Measurements from ENCODE around the gene MICU2. TPM values are rescaled to one million over a fixed set of nuclear protein-coding genes. Genes with fewer than 3 reads are reported as not detected.

Gene MICU2
- total and polyA plus RNA-seq, 10 of the 15 experiments (the other 5 are each of a cell fraction or from before 2014, with no cell fraction given): 17.7 to 56.6 (median 43.8) TPM

DNA sequence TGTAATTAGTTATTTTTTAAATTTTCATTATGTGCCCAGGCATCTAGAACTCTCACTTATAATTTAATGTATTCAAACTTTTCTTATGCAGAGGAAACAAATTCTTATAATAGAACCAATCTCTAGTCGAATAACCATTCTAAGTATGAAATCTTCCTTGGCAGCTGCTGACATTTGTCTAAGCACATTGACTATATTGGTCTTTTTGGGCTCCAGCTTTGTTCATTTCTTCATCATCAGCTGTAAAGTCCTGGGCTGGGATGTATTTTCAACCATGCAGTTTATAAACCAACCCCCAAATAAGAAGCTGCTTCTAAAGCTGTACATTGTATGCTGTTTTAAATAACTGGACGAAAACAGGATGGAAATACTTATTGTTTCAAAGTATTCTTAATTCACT is 2.3 kb upstream of the MICU2 start:
- FAIRE-seq (no peak), DNase-seq (ENCODE audit: low read depth, low spot score) (no peak), ATAC-seq (no peak)
- Histone ChIP-seq H3K4me3 (no peak overlapping the region), H3K79me2 (ENCODE audit: control insufficient read depth, insufficient read depth, low read length) (peaks cover 4% of the 10 kb centered on the region), H3K4me1 (ENCODE audit: control insufficient read depth, insufficient read depth, low read length) (no peaks in the 10 kb centered on the region), H2AFZ (ENCODE audit: control insufficient read depth, low read depth, low read length) (no peak overlapping the region), H3K4me2 (ENCODE audit: control insufficient read depth, insufficient read depth) (no peak overlapping the region), H3K27ac (ENCODE audit: control insufficient read depth, insufficient read depth) (no peak overlapping the region), H3K36me3 (ENCODE audit: control insufficient read depth in 2 of 2, insufficient read depth in 2 of 2, low read length in 1 of 2) (0 out of 4 replicates have a peak, but pooled peaks cover 0 to 1% of the 10 kb centered on the region in 2 experiments), H3K9ac (ENCODE audit: control insufficient read depth, insufficient read depth, low read length) (no peak overlapping the region), H3K9me3 (replicated peaks; ENCODE audit: control insufficient read depth, insufficient read depth, low read length) (no peaks in the 10 kb centered on the region; the same call in 2 of the 3 replicates), H4K20me1 (ENCODE audit: control insufficient read depth, insufficient read depth) (no peaks in the 10 kb centered on the region), H3K27me3 (replicated peaks in 1 of 2; ENCODE audit: control insufficient read depth in 2 of 2, insufficient read depth in 2 of 2, low read length in 1 of 2) (no peaks in the 10 kb centered on the region; a peak in 1 of 4 replicates)
- in situ Hi-C loops (cut with MboI): no loop called here
- intact Hi-C loops (cut with micrococcal nuclease; ENCODE audit: unreplicated experiment): no loop called here
- POLR2A ChIA-PET: no interaction called here
- BruUV-seq (replicated peaks): no TSS peak
- RAD21 ChIA-PET (ENCODE audit: unreplicated experiment): interaction anchor here (1.1 kb wide), 1 partner anchor 10 kb away, joined by 3 read pairs; no protein-coding TSS in a partner anchor
- 21% methylated on average over 2 of the region's 2 CpGs for WGBS (ENCODE audit: insufficient coverage, insufficient replicate concordance, low lambda C conversion rate, missing lambda C conversion rate)
- SMC1A ChIA-PET (ENCODE audit: uncharacterized antibody, unreplicated experiment): interaction anchor here (1.5 to 2.0 kb wide), 3 partner anchors 10 to 32 kb away, joined by 4 to 5 read pairs (median 5); no protein-coding TSS in a partner anchor
- CTCF ChIA-PET: interaction anchor here (1.1 to 3.9 kb wide), 3 partner anchors 9 to 31 kb away, joined by 4 to 23 read pairs (median 5); no protein-coding TSS in a partner anchor
- TF ChIP-seq IKZF2 (IDR thresholded peaks at IDR 0.05) (no peak), NBN (IDR thresholded peaks at IDR 0.05) (no peak), SIN3A (IDR thresholded peaks at IDR 0.05; ENCODE audit: low read depth, low read length) (no peak), BCLAF1 (IDR thresholded peaks at IDR 0.05) (no peak), TAF1 (IDR thresholded peaks at IDR 0.05; ENCODE audit: borderline replicate concordance, low read depth, low read length) (no peak), MLLT1 (IDR thresholded peaks at IDR 0.05) (no peak), NFYA (IDR thresholded peaks at IDR 0.05; ENCODE audit: borderline replicate concordance, low read depth, low read length) (no peak), RUNX3 (IDR thresholded peaks at IDR 0.05; ENCODE audit: low read length) (no peak), ZNF207 (IDR thresholded peaks at IDR 0.05; ENCODE audit: borderline replicate concordance) (no peak), ZNF274 (IDR thresholded peaks at IDR 0.05; ENCODE audit: insufficient read depth, insufficient read length) (no peak), CBX3 (IDR thresholded peaks at IDR 0.05; ENCODE audit: borderline replicate concordance, low read depth) (no peak), MYC (IDR thresholded peaks at IDR 0.05; ENCODE audit: insufficient read depth, insufficient read length, insufficient replicate concordance, low read length, severe bottlenecking) (no peak), KLF5 (IDR thresholded peaks at IDR 0.05; ENCODE audit: partially characterized antibody) (no peak), RAD51 (IDR thresholded peaks at IDR 0.05) (no peak), ZBTB11 (CRISPR knock-in tag; IDR thresholded peaks at IDR 0.05) (no peak), SRF (IDR thresholded peaks at IDR 0.05; ENCODE audit: low read depth in 2 of 2, low read length in 2 of 2) (no peak)
- TF ChIP-seq, protein P1, sequence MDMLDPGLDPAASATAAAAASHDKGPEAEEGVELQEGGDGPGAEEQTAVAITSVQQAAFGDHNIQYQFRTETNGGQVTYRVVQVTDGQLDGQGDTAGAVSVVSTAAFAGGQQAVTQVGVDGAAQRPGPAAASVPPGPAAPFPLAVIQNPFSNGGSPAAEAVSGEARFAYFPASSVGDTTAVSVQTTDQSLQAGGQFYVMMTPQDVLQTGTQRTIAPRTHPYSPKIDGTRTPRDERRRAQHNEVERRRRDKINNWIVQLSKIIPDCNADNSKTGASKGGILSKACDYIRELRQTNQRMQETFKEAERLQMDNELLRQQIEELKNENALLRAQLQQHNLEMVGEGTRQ (IDR thresholded peaks at IDR 0.05; ENCODE audit: borderline replicate concordance, low read depth, low read length): no peak

Measured in GM12878 (cell line).